22Rv1 (cell line): ENCODE results near the gene COLEC12.

ENCODE experiments used
- H3K27ac ChIP-seq: fragments of 450-650 bp; 2 replicates; pipeline ENCODE4 v1.5.1; 2017
- ZFX ChIP-seq: fragments of 450-650 bp; IDR thresholded peaks from 2 replicates; pipeline ENCODE4 v1.6.1; 2017; ENCODE audit warnings: antibody characterized with exemption, borderline replicate concordance
- TF ChIP-seq, protein P1 (sequence below): fragments of 450-650 bp; IDR thresholded peaks from 2 replicates; pipeline ENCODE4 v1.5.1; 2017; ENCODE audit warnings: mild to moderate bottlenecking

COLEC12 gene

DNA sequence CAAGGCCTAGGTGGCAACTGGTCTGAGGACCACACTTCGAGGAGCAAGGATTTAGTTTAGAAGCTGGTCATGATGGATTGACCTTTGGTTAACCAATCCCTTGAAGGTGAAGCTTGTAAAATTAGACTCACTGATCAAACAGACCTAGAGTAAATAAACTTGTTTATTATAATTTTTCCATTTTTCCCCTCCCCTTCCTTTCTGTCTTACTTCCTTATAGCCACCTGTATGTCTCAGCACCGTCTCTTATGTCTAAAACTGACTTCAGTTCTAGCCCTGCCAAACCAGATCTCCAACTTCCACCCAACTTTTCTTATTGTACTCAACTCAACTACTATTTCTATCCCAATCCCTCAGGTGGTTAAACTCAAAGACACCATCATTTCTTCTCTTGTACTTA is 139.8 kb downstream of the COLEC12 start:
- H3K27ac ChIP-seq: peak overlapping the region; percentile 73
- TF ChIP-seq ZFX: no peak
- TF ChIP-seq, protein P1, sequence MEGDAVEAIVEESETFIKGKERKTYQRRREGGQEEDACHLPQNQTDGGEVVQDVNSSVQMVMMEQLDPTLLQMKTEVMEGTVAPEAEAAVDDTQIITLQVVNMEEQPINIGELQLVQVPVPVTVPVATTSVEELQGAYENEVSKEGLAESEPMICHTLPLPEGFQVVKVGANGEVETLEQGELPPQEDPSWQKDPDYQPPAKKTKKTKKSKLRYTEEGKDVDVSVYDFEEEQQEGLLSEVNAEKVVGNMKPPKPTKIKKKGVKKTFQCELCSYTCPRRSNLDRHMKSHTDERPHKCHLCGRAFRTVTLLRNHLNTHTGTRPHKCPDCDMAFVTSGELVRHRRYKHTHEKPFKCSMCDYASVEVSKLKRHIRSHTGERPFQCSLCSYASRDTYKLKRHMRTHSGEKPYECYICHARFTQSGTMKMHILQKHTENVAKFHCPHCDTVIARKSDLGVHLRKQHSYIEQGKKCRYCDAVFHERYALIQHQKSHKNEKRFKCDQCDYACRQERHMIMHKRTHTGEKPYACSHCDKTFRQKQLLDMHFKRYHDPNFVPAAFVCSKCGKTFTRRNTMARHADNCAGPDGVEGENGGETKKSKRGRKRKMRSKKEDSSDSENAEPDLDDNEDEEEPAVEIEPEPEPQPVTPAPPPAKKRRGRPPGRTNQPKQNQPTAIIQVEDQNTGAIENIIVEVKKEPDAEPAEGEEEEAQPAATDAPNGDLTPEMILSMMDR: no peak

DNA sequence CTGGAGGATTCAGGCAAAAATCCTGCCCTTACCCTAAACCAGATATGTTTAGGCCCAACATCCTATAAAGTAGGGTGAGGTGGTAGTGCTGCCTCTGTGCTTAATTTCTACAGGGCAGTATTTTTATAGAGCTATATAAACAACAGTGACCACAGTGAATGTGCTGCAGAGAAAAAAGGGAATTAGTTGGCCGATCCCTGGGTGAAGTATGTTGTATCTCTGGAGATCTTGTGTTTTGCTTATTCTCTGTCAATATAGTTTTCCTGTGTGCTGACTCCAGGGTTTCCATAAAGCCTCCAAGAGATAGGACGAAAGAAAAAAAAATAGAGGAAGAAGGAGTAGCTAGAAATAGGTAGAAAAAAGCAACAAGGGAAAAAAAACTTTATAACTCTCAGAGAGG is 143.7 kb downstream of the COLEC12 start:
- TF ChIP-seq, protein P1: no peak
- no peak for TF ChIP-seq ZFX
- no peak overlapping the region for H3K27ac ChIP-seq

DNA sequence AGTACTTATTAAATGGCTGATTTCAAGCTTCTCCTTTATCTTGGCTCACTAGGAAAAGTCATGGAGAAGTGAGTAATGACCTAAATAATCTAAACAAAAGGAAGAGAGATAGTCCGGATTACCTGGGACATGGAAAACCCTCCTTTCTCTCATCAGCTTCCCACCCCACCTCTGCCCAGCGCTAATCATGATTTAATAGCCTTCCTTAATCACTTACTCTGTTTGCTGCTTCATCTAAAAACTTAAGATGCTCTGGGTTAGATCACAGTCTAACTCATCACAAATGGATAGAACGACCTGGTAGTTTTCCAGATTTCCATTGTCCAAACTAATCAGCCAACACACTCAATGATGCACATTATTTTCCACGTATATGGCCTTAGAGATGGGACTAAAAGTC is 144.8 kb downstream of the COLEC12 start:
- TF ChIP-seq, protein P1: no peak
- TF ChIP-seq ZFX: no peak
- no peak overlapping the region for H3K27ac ChIP-seq

DNA sequence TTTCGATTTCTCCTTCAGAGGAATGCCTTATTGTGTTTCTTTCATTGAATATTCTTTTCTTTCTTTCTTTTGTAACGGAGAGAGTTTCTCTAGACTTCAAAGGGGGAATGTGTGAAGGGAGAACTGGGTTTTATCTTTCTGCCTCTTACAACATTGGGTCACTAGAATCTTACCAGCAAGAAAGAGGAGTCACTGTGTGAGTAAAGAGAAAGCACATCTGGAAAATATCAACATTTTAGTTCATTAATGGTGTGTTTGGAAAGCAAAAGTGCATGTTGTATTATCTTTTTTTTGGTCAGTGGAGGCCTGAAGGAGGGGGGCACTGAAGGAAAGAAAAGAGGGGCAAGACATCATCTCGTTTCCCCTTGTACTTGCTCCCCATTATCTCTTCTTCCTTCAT is 146.0 kb downstream of the COLEC12 start:
- no peak overlapping the region for H3K27ac ChIP-seq
- TF ChIP-seq, protein P1: no peak
- TF ChIP-seq ZFX: no peak

DNA sequence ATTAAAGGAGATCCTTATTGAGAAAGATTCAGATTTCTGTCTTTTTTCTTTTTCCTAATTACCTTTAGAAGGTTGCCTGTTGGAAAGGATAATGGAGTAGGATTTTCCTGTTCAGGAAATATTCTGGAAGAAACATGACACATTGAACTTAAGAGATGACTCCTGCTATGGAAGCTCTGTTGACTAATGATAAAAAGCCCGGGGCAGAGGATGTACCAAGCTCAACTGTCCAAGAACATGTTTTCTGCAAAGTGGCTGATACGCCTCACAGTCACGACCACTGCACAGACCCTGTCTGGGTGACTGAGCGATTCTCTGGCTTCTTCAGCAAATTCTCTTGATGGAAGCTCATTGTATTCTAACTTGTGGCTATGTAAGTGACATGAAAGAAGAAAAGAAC is 146.5 kb downstream of the COLEC12 start:
- H3K27ac ChIP-seq: no peak overlapping the region
- TF ChIP-seq ZFX: no peak
- TF ChIP-seq, protein P1: no peak

DNA sequence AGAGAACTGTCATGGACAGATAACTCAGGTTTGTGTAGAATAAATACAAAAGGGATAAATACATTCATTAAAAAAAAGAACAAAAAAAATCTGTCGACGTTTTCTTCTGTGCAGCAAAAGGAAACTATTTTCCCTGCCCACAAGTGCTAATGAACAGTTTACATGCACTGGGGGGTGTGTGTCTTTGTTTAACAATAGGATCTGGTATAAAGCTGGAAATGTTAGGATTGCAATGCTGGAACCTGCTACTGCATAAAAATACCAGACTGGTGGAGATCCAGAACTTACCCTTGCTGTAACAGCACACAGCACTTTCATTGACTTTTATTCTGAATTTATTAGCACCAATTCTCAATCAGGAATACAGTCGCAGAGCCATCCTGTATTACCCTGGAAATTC is 148.1 kb downstream of the COLEC12 start:
- TF ChIP-seq ZFX: no peak
- TF ChIP-seq, protein P1: no peak
- H3K27ac ChIP-seq: no peak overlapping the region

DNA sequence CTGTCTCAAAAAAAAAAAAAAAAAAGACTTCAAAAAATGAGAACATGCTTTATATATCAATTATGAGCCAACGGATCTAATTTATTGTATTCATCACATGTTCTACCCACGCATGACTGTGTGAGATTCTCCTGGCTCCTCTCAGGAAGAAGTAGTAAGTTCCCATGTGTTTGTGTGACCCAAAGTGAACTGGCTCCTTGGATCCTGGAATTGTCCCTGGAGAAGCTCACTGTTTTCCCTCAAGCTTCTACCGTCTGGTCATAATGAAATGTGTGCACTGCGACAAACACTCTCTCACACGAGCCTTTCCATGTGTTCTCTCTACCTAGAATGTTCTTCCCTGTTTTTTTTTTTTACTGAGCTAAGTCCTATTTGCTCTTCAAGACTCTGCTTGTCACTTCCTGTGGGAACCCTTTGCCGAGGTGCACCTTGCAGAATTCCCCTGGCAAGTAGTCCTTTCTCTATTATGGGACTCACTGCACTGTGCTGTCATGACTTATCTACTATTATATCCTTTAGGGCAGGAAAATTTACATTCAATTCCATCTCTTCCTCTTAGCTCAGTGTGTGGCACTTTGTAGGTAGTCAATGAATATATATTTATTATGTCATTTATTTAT is 149.4 kb downstream of the COLEC12 start:
- no peak overlapping the region for H3K27ac ChIP-seq
- TF ChIP-seq, protein P1: no peak
- no peak for TF ChIP-seq ZFX
